Panc1 (cell line): ENCODE measurements around the gene ZNF274. TPM values are rescaled to one million over a fixed set of nuclear protein-coding genes. Genes with fewer than 3 reads are reported as not detected.

ENCODE experiments used
- ATAC-seq: fragments of 200-7000 bp; cut with Tn5 transposase; 2 replicates; pipeline ENCODE4 v1.9.1; 2020; ENCODE audit warnings: mild to moderate bottlenecking, moderate library complexity
- BruUV-seq: library from RNA; stranded (reverse); fragments of 400-500 nt; replicated peaks from 2 replicates; lab custom pipeline; 2021; lab: Mats Ljungman, UMichigan
- CTCF ChIA-PET: fragments of 300-600 bp; sonication (Branson Sonifier 250); formaldehyde crosslinking; loops from one replicate; lab custom pipeline; 2022; ENCODE audit warnings: antibody characterized with exemption; lab: Charles Lee
- POLR2A ChIA-PET: fragments of 300-600 bp; sonication (Branson Sonifier 250); formaldehyde crosslinking; loops from one replicate; lab custom pipeline; 2022; ENCODE audit warnings: antibody characterized with exemption; lab: Charles Lee
- DNase-seq: peaks from one replicate; pipeline ENCODE4 v3.0.0-alpha.2; 2010; ENCODE audit warnings: low read depth, low spot score
- H3K27ac ChIP-seq: 2 replicates; pipeline ENCODE4 v1.5.1; 2011; ENCODE audit warnings: mild to moderate bottlenecking, low read length, inconsistent platforms
- H3K27me3 ChIP-seq: fragments of 200-500 bp; sonication (Bioruptor generic); 2 replicates; pipeline ENCODE4 v1.6.0; 2014; ENCODE audit warnings: low read length, inconsistent platforms; ENCODE audit not compliant: control insufficient read depth, insufficient read depth
- H3K36me3 ChIP-seq: fragments of 200-500 bp; sonication (Bioruptor generic); 2 replicates; pipeline ENCODE4 v1.5.1; 2014; ENCODE audit warnings: inconsistent platforms, mild to moderate bottlenecking, low read length, moderate library complexity; ENCODE audit not compliant: control insufficient read depth, insufficient read depth
- H3K4me1 ChIP-seq: 2 replicates; pipeline ENCODE4 v1.5.1; 2011; ENCODE audit warnings: inconsistent platforms, mild to moderate bottlenecking, low read length, moderate library complexity; ENCODE audit not compliant: control insufficient read depth, insufficient read depth
- H3K4me3 ChIP-seq, 2 experiments: 2 replicates each; pipeline ENCODE4 v1.5.1; 2011 to 2012; ENCODE audit warnings: low read depth in 2 of 2, low read length in 2 of 2, mild to moderate bottlenecking in 2 of 2, inconsistent platforms in 1 of 2, moderate library complexity in 1 of 2
- H3K9me3 ChIP-seq: fragments of 200-500 bp; sonication (Bioruptor generic); 2 replicates; pipeline ENCODE4 v1.5.1; 2014; ENCODE audit warnings: low read depth, mild to moderate bottlenecking, inconsistent platforms, low read length, moderate library complexity; ENCODE audit not compliant: control insufficient read depth, insufficient read depth
- POLR2AphosphoS5 ChIP-seq: IDR thresholded peaks from 2 replicates; pipeline ENCODE4 v1.6.1; 2012; ENCODE audit warnings: mild to moderate bottlenecking, low read depth, low read length, moderate library complexity
- SIN3A ChIP-seq: IDR thresholded peaks from 2 replicates; pipeline ENCODE4 v1.6.1; 2012; ENCODE audit warnings: low read depth, mild to moderate bottlenecking, low read length, moderate library complexity, borderline replicate concordance; ENCODE audit not compliant: insufficient read depth
- TCF7L2 ChIP-seq: IDR thresholded peaks from 2 replicates; pipeline ENCODE4 v1.6.1; 2011; ENCODE audit warnings: mild to moderate bottlenecking, low read depth, low read length, inconsistent platforms
- in situ Hi-C: cut with HindIII; loops from 2 replicates; pipeline ENCODE4 v1.10.0; 2016; ENCODE audit warnings: low sequenced_read_pairs, low pct_unique_long_range_greater_than_20kb
- intact Hi-C: fragments of 100-400 bp; cut with micrococcal nuclease; formaldehyde crosslinking; loops from one replicate; pipeline ENCODE4 v1.10.0; 2022; ENCODE audit not compliant: unreplicated experiment
- total RNA-seq: library from RNA; stranded (reverse); gene quantifications from one replicate; pipeline ENCODE4 v1.2.1, GENCODE V29; 2021; ENCODE audit not compliant: unreplicated experiment
- TF ChIP-seq, protein P1 (sequence below), 2 experiments: IDR thresholded peaks; 2 replicates each; pipeline ENCODE4 v1.6.1; 2011 to 2012; ENCODE audit warnings: low read depth in 2 of 2, control low read depth in 1 of 2, low read length in 1 of 2, mild to moderate bottlenecking in 1 of 2, moderate library complexity in 1 of 2; ENCODE audit not compliant: insufficient read depth in 1 of 2
- TF ChIP-seq, protein P2 (sequence below): fragments of 450-650 bp; IDR thresholded peaks from 2 replicates; pipeline ENCODE4 v1.5.1; 2017; ENCODE audit warnings: mild to moderate bottlenecking

Gene ZNF274
- total RNA-seq, 1 experiment from 2014 or later, result 13.7 TPM

DNA sequence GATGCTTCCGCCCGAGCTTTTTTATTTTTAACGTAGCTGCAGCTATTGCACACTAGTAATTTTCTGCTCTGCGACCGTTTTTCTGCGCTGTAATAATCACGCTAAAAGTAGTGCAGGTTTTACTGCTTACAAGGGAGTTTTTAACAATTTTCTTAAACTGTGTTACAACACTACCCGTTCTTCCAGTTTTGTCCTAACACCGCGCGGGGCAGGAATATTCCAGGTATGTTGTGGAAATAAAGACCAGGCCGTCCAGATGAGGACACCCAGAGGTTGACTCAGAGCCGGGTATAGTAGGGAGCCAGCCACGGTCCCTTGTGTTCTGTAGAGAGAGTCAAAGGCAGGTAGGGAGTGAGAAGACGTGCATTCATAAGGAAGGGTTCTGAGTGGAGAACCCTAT, 21.7 kb downstream of the ZNF274 start:
- TF ChIP-seq TCF7L2, result no peak
- TF ChIP-seq, protein P1, sequence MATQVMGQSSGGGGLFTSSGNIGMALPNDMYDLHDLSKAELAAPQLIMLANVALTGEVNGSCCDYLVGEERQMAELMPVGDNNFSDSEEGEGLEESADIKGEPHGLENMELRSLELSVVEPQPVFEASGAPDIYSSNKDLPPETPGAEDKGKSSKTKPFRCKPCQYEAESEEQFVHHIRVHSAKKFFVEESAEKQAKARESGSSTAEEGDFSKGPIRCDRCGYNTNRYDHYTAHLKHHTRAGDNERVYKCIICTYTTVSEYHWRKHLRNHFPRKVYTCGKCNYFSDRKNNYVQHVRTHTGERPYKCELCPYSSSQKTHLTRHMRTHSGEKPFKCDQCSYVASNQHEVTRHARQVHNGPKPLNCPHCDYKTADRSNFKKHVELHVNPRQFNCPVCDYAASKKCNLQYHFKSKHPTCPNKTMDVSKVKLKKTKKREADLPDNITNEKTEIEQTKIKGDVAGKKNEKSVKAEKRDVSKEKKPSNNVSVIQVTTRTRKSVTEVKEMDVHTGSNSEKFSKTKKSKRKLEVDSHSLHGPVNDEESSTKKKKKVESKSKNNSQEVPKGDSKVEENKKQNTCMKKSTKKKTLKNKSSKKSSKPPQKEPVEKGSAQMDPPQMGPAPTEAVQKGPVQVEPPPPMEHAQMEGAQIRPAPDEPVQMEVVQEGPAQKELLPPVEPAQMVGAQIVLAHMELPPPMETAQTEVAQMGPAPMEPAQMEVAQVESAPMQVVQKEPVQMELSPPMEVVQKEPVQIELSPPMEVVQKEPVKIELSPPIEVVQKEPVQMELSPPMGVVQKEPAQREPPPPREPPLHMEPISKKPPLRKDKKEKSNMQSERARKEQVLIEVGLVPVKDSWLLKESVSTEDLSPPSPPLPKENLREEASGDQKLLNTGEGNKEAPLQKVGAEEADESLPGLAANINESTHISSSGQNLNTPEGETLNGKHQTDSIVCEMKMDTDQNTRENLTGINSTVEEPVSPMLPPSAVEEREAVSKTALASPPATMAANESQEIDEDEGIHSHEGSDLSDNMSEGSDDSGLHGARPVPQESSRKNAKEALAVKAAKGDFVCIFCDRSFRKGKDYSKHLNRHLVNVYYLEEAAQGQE (IDR thresholded peaks at IDR 0.05; ENCODE audit: insufficient read depth in 1 of 2, low read depth in 2 of 2, low read length in 1 of 2), result no peak
- TF ChIP-seq, protein P2, sequence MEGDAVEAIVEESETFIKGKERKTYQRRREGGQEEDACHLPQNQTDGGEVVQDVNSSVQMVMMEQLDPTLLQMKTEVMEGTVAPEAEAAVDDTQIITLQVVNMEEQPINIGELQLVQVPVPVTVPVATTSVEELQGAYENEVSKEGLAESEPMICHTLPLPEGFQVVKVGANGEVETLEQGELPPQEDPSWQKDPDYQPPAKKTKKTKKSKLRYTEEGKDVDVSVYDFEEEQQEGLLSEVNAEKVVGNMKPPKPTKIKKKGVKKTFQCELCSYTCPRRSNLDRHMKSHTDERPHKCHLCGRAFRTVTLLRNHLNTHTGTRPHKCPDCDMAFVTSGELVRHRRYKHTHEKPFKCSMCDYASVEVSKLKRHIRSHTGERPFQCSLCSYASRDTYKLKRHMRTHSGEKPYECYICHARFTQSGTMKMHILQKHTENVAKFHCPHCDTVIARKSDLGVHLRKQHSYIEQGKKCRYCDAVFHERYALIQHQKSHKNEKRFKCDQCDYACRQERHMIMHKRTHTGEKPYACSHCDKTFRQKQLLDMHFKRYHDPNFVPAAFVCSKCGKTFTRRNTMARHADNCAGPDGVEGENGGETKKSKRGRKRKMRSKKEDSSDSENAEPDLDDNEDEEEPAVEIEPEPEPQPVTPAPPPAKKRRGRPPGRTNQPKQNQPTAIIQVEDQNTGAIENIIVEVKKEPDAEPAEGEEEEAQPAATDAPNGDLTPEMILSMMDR, result no peak
- TF ChIP-seq SIN3A, result no peak
- TF ChIP-seq POLR2AphosphoS5, result no peak
- H3K4me3 ChIP-seq, result no peak overlapping the region
- DNase-seq, result no peak
- ATAC-seq, result no peak
- no peak overlapping the region for H3K27ac ChIP-seq
- no peaks in the 10 kb centered on the region for H3K27me3 ChIP-seq
- intact Hi-C loops, result no loop called here
- BruUV-seq, result no TSS peak
- ChIA-PET POLR2A (no interaction called here), CTCF (no interaction called here)
- no peaks in the 10 kb centered on the region for H3K4me1 ChIP-seq
- H3K9me3 ChIP-seq, result peaks cover 67% of the 10 kb centered on the region
- H3K36me3 ChIP-seq, result no peaks in the 10 kb centered on the region
- in situ Hi-C loops, result no loop called here

DNA sequence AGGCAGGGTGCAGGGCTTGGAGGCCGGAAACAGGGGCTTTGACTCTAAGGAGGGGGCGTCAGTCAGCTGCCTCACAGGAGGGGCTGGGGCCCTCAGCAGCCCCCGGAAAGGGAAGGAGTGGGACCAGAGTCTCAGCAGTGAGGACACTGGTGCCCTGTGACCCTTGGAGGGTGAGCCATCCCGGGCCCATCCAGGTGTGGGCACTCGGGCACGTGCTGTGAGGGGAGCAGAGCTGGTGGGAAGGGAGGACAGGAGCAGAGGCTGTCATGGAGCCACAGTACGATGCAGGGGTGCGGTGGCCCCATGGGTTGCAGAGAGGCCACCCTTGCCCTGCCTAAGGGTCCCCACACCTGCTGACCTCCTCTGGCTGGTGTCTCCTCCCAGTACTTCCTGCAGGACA, 26.7 kb downstream of the ZNF274 start:
- DNase-seq, result no peak
- in situ Hi-C loops (no loop called here), intact Hi-C loops (no loop called here)
- no TSS peak for BruUV-seq
- H3K4me3 ChIP-seq, result no peak overlapping the region
- TF ChIP-seq TCF7L2 (no peak), POLR2AphosphoS5 (no peak), SIN3A (no peak)
- TF ChIP-seq, protein P1 (IDR thresholded peaks at IDR 0.05; ENCODE audit: insufficient read depth in 1 of 2, low read depth in 2 of 2, low read length in 1 of 2), result no peak
- TF ChIP-seq, protein P2, result no peak
- CTCF ChIA-PET, result interaction anchor here (0.5 kb wide), 1 partner anchor 267 kb away, joined by 3 read pairs; no protein-coding TSS in a partner anchor
- no peak for ATAC-seq
- POLR2A ChIA-PET, result no interaction called here
- H3K27me3 ChIP-seq, result no peaks in the 10 kb centered on the region
- no peak overlapping the region for H3K27ac ChIP-seq
- H3K36me3 ChIP-seq, result no peaks in the 10 kb centered on the region
- peaks cover 82% of the 10 kb centered on the region for H3K9me3 ChIP-seq
- no peaks in the 10 kb centered on the region for H3K4me1 ChIP-seq
